HG03432 (cell line): Measurements from ENCODE around the gene LOC128125822.

Source experiments
- ATAC-seq: cut with Tn5 transposase; IDR thresholded peaks from one replicate; pipeline ENCODE4 v1.9.1; 2021; ENCODE audit warnings: mild to moderate bottlenecking, moderate library complexity; ENCODE audit not compliant: unreplicated experiment

LOC128125822 gene

GRCh38 chr6:63554782-63555181 is 17.5 kb upstream of the LOC128125822 start:
- ATAC-seq, result no peak

- ATAC-seq, result no peak
Observed at GRCh38 chr6:63556369-63556768, 15.9 kb upstream of the LOC128125822 start.

GRCh38 chr6:63558278-63558677 is 14.0 kb upstream of the LOC128125822 start:
- ATAC-seq, result peak; percentile 62

GRCh38 chr6:63560801-63561287 is 11.4 kb upstream of the LOC128125822 start:
- ATAC-seq, result no peak

- ATAC-seq, result no peak
Observed at GRCh38 chr6:63561288-63561687, 11.0 kb upstream of the LOC128125822 start.

GRCh38 chr6:63563235-63563634 is 9.0 kb upstream of the LOC128125822 start:
- no peak for ATAC-seq

GRCh38 chr6:63565058-63565726 is 7.1 kb upstream of the LOC128125822 start:
- no peak for ATAC-seq

- no peak for ATAC-seq
Observed at GRCh38 chr6:63565727-63566596, 6.3 kb upstream of the LOC128125822 start.

GRCh38 chr6:63567966-63568365 is 4.3 kb upstream of the LOC128125822 start:
- no peak for ATAC-seq

- ATAC-seq, result peak; percentile 6
Observed at GRCh38 chr6:63571361-63572043, 778 bp upstream of the LOC128125822 start.

GRCh38 chr6:63572747-63573075 is 431 bp downstream of the LOC128125822 start:
- peak; percentile 0 for ATAC-seq

GRCh38 chr6:63573076-63573898 is 1.0 kb downstream of the LOC128125822 start:
- peak; percentile 57 for ATAC-seq

- ATAC-seq, result no peak
Observed at GRCh38 chr6:63573899-63574553, 1.7 kb downstream of the LOC128125822 start.

GRCh38 chr6:63574554-63574900 is 2.2 kb downstream of the LOC128125822 start:
- ATAC-seq, result no peak

GRCh38 chr6:63576147-63576772 is 4.0 kb downstream of the LOC128125822 start:
- ATAC-seq, result no peak

GRCh38 chr6:63576985-63577712 is 4.9 kb downstream of the LOC128125822 start:
- no peak for ATAC-seq

GRCh38 chr6:63578757-63579156 is 6.5 kb downstream of the LOC128125822 start:
- no peak for ATAC-seq

- ATAC-seq, result no peak
Observed at GRCh38 chr6:63579937-63580703, 7.8 kb downstream of the LOC128125822 start.

- ATAC-seq, result no peak
Observed at GRCh38 chr6:63580704-63580961, 8.4 kb downstream of the LOC128125822 start.
